ACC112 (cell line): ENCODE results near the gene STEAP1B.

Experiments used
- H2AFZ ChIP-seq: fragments of 200-600 bp; sonication (generic); one replicate; pipeline ENCODE4 v1.6.0; 2017; ENCODE audit warnings: antibody characterized with exemption, low read length; ENCODE audit not compliant: unreplicated experiment
- H3K27ac ChIP-seq: fragments of 200-600 bp; sonication (generic); 2 replicates; pipeline ENCODE4 v1.5.1; 2014; ENCODE audit warnings: low read depth, mild to moderate bottlenecking, antibody characterized with exemption, low read length, moderate library complexity
- H3K27me3 ChIP-seq: fragments of 200-600 bp; sonication (generic); 2 replicates; pipeline ENCODE4 v1.6.1; 2014; ENCODE audit warnings: mild to moderate bottlenecking, antibody characterized with exemption, low read length, moderate library complexity, mixed read lengths; ENCODE audit not compliant: insufficient read depth
- H3K36me3 ChIP-seq: fragments of 200-600 bp; sonication (generic); 2 replicates; pipeline ENCODE4 v1.6.1; 2016; ENCODE audit warnings: mild to moderate bottlenecking, antibody characterized with exemption, low read length, moderate library complexity, mixed read lengths; ENCODE audit not compliant: insufficient read depth
- H3K4me1 ChIP-seq: fragments of 200-600 bp; sonication (generic); one replicate; pipeline ENCODE4 v1.6.1; 2016; ENCODE audit warnings: low read length, mixed read lengths; ENCODE audit not compliant: insufficient read depth, unreplicated experiment, control insufficient read depth
- H3K4me3 ChIP-seq: fragments of 200-600 bp; sonication (generic); 2 replicates; pipeline ENCODE4 v1.5.1; 2014; ENCODE audit warnings: mild to moderate bottlenecking, low read depth, low read length
- H3K79me2 ChIP-seq: fragments of 200-600 bp; sonication (generic); one replicate; pipeline ENCODE4 v1.6.0; 2016; ENCODE audit warnings: low read length; ENCODE audit not compliant: control insufficient read depth, unreplicated experiment, insufficient read depth

Gene STEAP1B

GRCh38 chr7:22372863-22373262 lies 127.1 kb downstream of the STEAP1B start:
- H3K4me1 ChIP-seq: no peaks in the 10 kb centered on the region
- no peak overlapping the region for H3K4me3 ChIP-seq
- H3K79me2 ChIP-seq: no peaks in the 10 kb centered on the region
- H2AFZ ChIP-seq: no peak overlapping the region
- H3K27ac ChIP-seq: no peak overlapping the region
- no peaks in the 10 kb centered on the region for H3K36me3 ChIP-seq
- H3K27me3 ChIP-seq: no peaks in the 10 kb centered on the region

- Histone ChIP-seq H3K4me3 (no peak overlapping the region), H3K27me3 (no peaks in the 10 kb centered on the region), H2AFZ (no peak overlapping the region), H3K79me2 (no peaks in the 10 kb centered on the region), H3K36me3 (no peaks in the 10 kb centered on the region), H3K4me1 (no peaks in the 10 kb centered on the region), H3K27ac (no peak overlapping the region)
Observed at GRCh38 chr7:22371878-22372277, 128.1 kb downstream of the STEAP1B start.
